ENCODE results near the gene BNC1.
A peak's percentile ranks its signal among the peaks of the same experiment; 100 is the strongest.
"Not testable (repeated sequence)": the region's sequence is repeated elsewhere in the genome, so short reads cannot be mapped to it uniquely, and the experiment has no call there.

Gene BNC1

GRCh38 chr15:83243634-83244033 lies 40.8 kb downstream of the BNC1 start:
- no peak for DNase-seq (ENCODE audit: low spot score)

GRCh38 chr15:83230242-83230641 lies 54.2 kb downstream of the BNC1 start:
- DNase-seq (ENCODE audit: low spot score) = no peak

- DNase-seq (ENCODE audit: low spot score) = no peak
Observed at GRCh38 chr15:83225449-83225848, 59.0 kb downstream of the BNC1 start.

- DNase-seq (ENCODE audit: low spot score) = not testable (repeated sequence)
Observed at GRCh38 chr15:83221781-83222180, 62.7 kb downstream of the BNC1 start.

- no peak for DNase-seq (ENCODE audit: low spot score)
Observed at GRCh38 chr15:83219026-83219425, 65.4 kb downstream of the BNC1 start.

GRCh38 chr15:83215306-83215705 lies 69.2 kb downstream of the BNC1 start:
- DNase-seq (ENCODE audit: low spot score) = no peak

- DNase-seq (ENCODE audit: low spot score) = no peak
Observed at GRCh38 chr15:83210619-83211018, 73.8 kb downstream of the BNC1 start.

GRCh38 chr15:83209333-83209732 lies 75.1 kb downstream of the BNC1 start:
- DNase-seq (ENCODE audit: low spot score) = no peak

- no peak for DNase-seq (ENCODE audit: low spot score)
Observed at GRCh38 chr15:83208367-83208661, 76.2 kb downstream of the BNC1 start.

GRCh38 chr15:83207660-83208366 lies 76.7 kb downstream of the BNC1 start, which contains the start of gene HDGFL3:
TSS of gene HDGFL3 (minus strand) at chr15:83207823. CDS start at chr15:83207414, 409 bp downstream.
- DNase-seq (ENCODE audit: low spot score) = peak; percentile 30

- DNase-seq (ENCODE audit: low spot score) = peak; percentile 12
Observed at GRCh38 chr15:83207009-83207659, 77.3 kb downstream of the BNC1 start.

- no peak for DNase-seq (ENCODE audit: low spot score)
Observed at GRCh38 chr15:83206526-83207008, 77.9 kb downstream of the BNC1 start.

All from germinal center (tissue), 1 donor.